K562 (cell line): Measurements from ENCODE around the gene RAB17. TPM values are rescaled to one million over a fixed set of nuclear protein-coding genes. Genes with fewer than 3 reads are reported as not detected.
A peak's percentile ranks its signal among the peaks of the same experiment; 100 is the strongest.

ENCODE experiments used
- PTTG1 ChIP-seq: fragments of 450-650 bp; IDR thresholded peaks from 2 replicates; pipeline ENCODE4 v1.6.1; 2016; ENCODE audit warnings: low read depth, mild to moderate bottlenecking, missing genetic modification characterization, missing compliant biosample characterization
- XRCC5 ChIP-seq: fragments of 200-400 bp; formaldehyde crosslinking; IDR thresholded peaks from 2 replicates; pipeline ENCODE4 v1.6.1; 2017; ENCODE audit warnings: low read depth, mild to moderate bottlenecking, low read length
- YY1 ChIP-seq, 3 experiments: IDR thresholded peaks; 2 replicates each; pipeline ENCODE4 v1.6.1; 2011; ENCODE audit warnings: low read length in 2 of 3, mild to moderate bottlenecking in 2 of 3, moderate library complexity in 2 of 3, borderline replicate concordance in 1 of 3, control low read depth in 1 of 3, low read depth in 1 of 3; ENCODE audit not compliant: insufficient read depth in 3 of 3, insufficient replicate concordance in 2 of 3, control insufficient read depth in 1 of 3, insufficient read length in 1 of 3; ENCODE audit errors: extremely low read depth in 1 of 3
- ZFP36 ChIP-seq: fragments of 150-350 bp; IDR thresholded peaks from 2 replicates; pipeline ENCODE4 v1.6.1; 2018; ENCODE audit warnings: low read length, low read depth; ENCODE audit not compliant: partially characterized antibody
- ZNF282 ChIP-seq: sonication (generic); formaldehyde crosslinking; IDR thresholded peaks from 2 replicates; pipeline ENCODE4 v1.8.1; 2023; ENCODE audit warnings: missing genetic modification reagents
- polyA plus RNA-seq, 8 experiments: library from polyadenylated mRNA; depleted of rRNA in 4 of 8; stranded (reverse) in 5 of 8; unstranded in 3 of 8; fragments of >200 nt; fragmentation: Nextera tagmentation in 2 of 8; fragmentation: Illumina TruSeq in 1 of 8; extraction: Ambion mirVana in 2 of 8; extraction: Trizol in 1 of 8; gene quantifications; 2 replicates each; pipeline versions ENCODE4 v1.2.1 to v1.2.3, GENCODE V29; 2011 to 2014; ENCODE audit warnings: inconsistent platforms in 1 of 8, missing spikeins in 1 of 8
- total RNA-seq, 7 experiments: library from RNA; depleted of rRNA in 6 of 7; stranded (reverse); fragments of >200 nt in 6 of 7; fragmentation: Illumina TruSeq in 2 of 7; extraction: Trizol in 2 of 7; gene quantifications; 2 replicates each; pipeline versions ENCODE4 v1.2.1 to v1.2.3, GENCODE V29; 2011 to 2021; ENCODE audit warnings: low replicate concordance in 1 of 7
- TF ChIP-seq, protein P1 (sequence below), 2 experiments: fragments of 450-650 bp; formaldehyde crosslinking in 1 of 2; IDR thresholded peaks; 2 replicates each; pipeline versions ENCODE4 v1.4.0 to v1.6.1; 2014 to 2020; ENCODE audit warnings: mild to moderate bottlenecking in 2 of 2, borderline replicate concordance in 1 of 2, low read depth in 1 of 2
- TF ChIP-seq, protein P2 (sequence below): fragments of 450-650 bp; formaldehyde crosslinking; IDR thresholded peaks from 2 replicates; pipeline ENCODE4 v1.4.0; 2020; ENCODE audit warnings: mild to moderate bottlenecking, moderate library complexity
- TF ChIP-seq, protein P3 (sequence below), 2 experiments: fragments of 450-650 bp; conservative IDR thresholded peaks; 2 replicates each; pipeline ENCODE4 v1.6.1; 2017; ENCODE audit warnings: mild to moderate bottlenecking in 2 of 2, moderate library complexity in 2 of 2

The RAB17 gene
- total and polyA plus RNA-seq, 9 of the 15 experiments (the other 6 are each of a cell fraction or from before 2014, with no cell fraction given), result 0.13 TPM; not detected in 8

DNA sequence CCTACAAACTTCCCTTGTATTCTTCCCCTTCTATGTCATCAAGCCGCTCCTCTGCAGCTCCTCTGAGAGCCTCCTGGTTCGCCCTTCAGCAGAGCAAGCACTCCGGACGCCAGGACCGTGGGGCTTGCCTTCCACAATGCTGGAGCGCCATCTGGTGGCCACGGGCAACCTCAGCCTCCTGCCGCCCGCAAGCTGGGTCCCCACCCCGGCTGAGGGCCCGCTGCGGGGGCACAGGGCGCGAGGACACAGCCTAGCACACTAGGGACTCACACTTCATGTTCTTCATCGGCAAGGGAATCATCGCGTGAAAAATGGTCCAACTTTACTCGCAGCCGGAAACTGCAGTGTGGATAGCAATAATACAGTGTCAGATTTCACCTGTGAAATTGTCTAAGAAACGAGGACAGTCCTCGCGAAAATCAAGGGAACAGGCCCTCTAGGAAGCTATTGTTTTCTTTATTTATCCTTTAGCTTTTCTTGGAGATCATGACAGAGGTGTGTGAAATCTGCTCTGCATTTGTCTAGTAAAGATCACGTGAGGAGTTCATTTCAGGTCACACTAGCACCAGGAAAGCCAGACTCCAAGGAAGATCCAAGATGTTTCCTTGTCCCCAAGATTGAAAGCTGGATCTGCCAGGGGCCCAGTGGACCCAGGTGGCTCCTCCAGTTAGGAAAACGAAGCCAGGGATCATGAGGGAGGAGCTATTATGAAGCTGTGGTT lies 18.4 kb downstream of the RAB17 start (continued):
- TF ChIP-seq, protein P1, sequence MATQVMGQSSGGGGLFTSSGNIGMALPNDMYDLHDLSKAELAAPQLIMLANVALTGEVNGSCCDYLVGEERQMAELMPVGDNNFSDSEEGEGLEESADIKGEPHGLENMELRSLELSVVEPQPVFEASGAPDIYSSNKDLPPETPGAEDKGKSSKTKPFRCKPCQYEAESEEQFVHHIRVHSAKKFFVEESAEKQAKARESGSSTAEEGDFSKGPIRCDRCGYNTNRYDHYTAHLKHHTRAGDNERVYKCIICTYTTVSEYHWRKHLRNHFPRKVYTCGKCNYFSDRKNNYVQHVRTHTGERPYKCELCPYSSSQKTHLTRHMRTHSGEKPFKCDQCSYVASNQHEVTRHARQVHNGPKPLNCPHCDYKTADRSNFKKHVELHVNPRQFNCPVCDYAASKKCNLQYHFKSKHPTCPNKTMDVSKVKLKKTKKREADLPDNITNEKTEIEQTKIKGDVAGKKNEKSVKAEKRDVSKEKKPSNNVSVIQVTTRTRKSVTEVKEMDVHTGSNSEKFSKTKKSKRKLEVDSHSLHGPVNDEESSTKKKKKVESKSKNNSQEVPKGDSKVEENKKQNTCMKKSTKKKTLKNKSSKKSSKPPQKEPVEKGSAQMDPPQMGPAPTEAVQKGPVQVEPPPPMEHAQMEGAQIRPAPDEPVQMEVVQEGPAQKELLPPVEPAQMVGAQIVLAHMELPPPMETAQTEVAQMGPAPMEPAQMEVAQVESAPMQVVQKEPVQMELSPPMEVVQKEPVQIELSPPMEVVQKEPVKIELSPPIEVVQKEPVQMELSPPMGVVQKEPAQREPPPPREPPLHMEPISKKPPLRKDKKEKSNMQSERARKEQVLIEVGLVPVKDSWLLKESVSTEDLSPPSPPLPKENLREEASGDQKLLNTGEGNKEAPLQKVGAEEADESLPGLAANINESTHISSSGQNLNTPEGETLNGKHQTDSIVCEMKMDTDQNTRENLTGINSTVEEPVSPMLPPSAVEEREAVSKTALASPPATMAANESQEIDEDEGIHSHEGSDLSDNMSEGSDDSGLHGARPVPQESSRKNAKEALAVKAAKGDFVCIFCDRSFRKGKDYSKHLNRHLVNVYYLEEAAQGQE (IDR thresholded peaks at IDR 0.05; ENCODE audit: borderline replicate concordance), result peak; percentile 84
- TF ChIP-seq, protein P1 (CRISPR knock-in tag; IDR thresholded peaks at IDR 0.05; ENCODE audit: low read depth), result no peak
- TF ChIP-seq YY1 (IDR thresholded peaks at IDR 0.05; ENCODE audit: borderline replicate concordance in 1 of 3, control insufficient read depth in 1 of 3, extremely low read depth in 1 of 3, insufficient read depth in 3 of 3, insufficient read length in 1 of 3, insufficient replicate concordance in 2 of 3, low read depth in 1 of 3, low read length in 2 of 3), result peak in 1 of 3 experiments; percentile 13
- TF ChIP-seq, protein P2, sequence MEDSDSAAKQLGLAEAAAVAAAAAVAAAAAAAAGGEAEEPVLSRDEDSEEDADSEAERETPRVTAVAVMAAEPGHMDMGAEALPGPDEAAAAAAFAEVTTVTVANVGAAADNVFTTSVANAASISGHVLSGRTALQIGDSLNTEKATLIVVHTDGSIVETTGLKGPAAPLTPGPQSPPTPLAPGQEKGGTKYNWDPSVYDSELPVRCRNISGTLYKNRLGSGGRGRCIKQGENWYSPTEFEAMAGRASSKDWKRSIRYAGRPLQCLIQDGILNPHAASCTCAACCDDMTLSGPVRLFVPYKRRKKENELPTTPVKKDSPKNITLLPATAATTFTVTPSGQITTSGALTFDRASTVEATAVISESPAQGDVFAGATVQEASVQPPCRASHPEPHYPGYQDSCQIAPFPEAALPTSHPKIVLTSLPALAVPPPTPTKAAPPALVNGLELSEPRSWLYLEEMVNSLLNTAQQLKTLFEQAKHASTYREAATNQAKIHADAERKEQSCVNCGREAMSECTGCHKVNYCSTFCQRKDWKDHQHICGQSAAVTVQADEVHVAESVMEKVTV (CRISPR knock-in tag), result peak; percentile 92
- 0 out of 2 replicates have a peak, but pooled peaks have one; percentile 45 for TF ChIP-seq XRCC5
- peak; percentile 7 for TF ChIP-seq ZFP36
- TF ChIP-seq, protein P3, sequence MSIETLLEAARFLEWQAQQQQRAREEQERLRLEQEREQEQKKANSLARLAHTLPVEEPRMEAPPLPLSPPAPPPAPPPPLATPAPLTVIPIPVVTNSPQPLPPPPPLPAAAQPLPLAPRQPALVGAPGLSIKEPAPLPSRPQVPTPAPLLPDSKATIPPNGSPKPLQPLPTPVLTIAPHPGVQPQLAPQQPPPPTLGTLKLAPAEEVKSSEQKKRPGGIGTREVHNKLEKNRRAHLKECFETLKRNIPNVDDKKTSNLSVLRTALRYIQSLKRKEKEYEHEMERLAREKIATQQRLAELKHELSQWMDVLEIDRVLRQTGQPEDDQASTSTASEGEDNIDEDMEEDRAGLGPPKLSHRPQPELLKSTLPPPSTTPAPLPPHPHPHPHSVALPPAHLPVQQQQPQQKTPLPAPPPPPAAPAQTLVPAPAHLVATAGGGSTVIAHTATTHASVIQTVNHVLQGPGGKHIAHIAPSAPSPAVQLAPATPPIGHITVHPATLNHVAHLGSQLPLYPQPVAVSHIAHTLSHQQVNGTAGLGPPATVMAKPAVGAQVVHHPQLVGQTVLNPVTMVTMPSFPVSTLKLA (conservative IDR thresholded peaks at IDR 0.05), result 0 out of 4 replicates have a peak, but pooled peaks of 1 of the 2 experiments have one; percentile 15
- TF ChIP-seq ZNF282 (CRISPR knock-in tag), result no peak
- TF ChIP-seq PTTG1 (tag), result no peak
